ENCODE data around the gene EIF3J. TPM values are rescaled to one million over a fixed set of nuclear protein-coding genes. Genes with fewer than 3 reads are reported as not detected.

The EIF3J gene
- polyA plus RNA-seq, 1 donor from 2014 or later: 52.9 TPM

DNA sequence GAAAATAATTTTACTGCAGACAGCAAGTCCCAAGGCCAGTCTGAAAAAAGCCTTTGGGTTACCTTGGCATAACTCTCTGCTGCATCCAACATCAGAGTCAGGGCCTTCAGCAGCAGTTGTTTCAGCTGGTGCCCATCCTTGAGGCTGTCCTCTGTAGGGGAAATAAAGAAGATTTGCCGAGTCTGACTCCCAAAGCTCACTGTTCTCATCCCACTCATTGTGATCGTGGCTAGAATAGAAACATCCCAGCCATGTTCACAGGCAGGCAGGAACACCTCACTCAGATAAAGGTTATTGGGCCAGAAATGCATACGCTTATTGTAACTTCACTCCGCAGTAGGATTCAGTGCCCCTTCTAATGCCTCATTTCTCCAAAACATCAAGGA lies 29.2 kb downstream of the EIF3J start:
- H3K9me2 ChIP-seq (ENCODE audit: insufficient read depth, low read length): no peaks in the 10 kb centered on the region
- no peaks in the 10 kb centered on the region for H3F3A ChIP-seq (ENCODE audit: insufficient read depth, low read length, poor library complexity, severe bottlenecking)
- no peaks in the 10 kb centered on the region for H3K27me3 ChIP-seq (ENCODE audit: insufficient read depth, low read depth, low read length)
- no peak overlapping the region for H3K9ac ChIP-seq (ENCODE audit: low read length)
- TF ChIP-seq POLR2AphosphoS5 (IDR thresholded peaks at IDR 0.05) (no peak), MXI1 (conservative IDR thresholded peaks at IDR 0.05; ENCODE audit: poor library complexity, severe bottlenecking) (no peak), EZH2 (IDR thresholded peaks at IDR 0.05; ENCODE audit: borderline replicate concordance, insufficient read depth, low read length, poor library complexity, severe bottlenecking) (no peak), TAF1 (IDR thresholded peaks at IDR 0.05; ENCODE audit: low read depth) (no peak), EP300 (conservative IDR thresholded peaks at IDR 0.05; ENCODE audit: poor library complexity, severe bottlenecking) (no peak), SMC3 (conservative IDR thresholded peaks at IDR 0.05; ENCODE audit: poor library complexity) (no peak), RAD21 (conservative IDR thresholded peaks at IDR 0.05) (no peak)
- TF ChIP-seq, protein P1, sequence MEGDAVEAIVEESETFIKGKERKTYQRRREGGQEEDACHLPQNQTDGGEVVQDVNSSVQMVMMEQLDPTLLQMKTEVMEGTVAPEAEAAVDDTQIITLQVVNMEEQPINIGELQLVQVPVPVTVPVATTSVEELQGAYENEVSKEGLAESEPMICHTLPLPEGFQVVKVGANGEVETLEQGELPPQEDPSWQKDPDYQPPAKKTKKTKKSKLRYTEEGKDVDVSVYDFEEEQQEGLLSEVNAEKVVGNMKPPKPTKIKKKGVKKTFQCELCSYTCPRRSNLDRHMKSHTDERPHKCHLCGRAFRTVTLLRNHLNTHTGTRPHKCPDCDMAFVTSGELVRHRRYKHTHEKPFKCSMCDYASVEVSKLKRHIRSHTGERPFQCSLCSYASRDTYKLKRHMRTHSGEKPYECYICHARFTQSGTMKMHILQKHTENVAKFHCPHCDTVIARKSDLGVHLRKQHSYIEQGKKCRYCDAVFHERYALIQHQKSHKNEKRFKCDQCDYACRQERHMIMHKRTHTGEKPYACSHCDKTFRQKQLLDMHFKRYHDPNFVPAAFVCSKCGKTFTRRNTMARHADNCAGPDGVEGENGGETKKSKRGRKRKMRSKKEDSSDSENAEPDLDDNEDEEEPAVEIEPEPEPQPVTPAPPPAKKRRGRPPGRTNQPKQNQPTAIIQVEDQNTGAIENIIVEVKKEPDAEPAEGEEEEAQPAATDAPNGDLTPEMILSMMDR (IDR thresholded peaks at IDR 0.05; ENCODE audit: poor library complexity, severe bottlenecking): no peak
- TF ChIP-seq, protein P2, sequence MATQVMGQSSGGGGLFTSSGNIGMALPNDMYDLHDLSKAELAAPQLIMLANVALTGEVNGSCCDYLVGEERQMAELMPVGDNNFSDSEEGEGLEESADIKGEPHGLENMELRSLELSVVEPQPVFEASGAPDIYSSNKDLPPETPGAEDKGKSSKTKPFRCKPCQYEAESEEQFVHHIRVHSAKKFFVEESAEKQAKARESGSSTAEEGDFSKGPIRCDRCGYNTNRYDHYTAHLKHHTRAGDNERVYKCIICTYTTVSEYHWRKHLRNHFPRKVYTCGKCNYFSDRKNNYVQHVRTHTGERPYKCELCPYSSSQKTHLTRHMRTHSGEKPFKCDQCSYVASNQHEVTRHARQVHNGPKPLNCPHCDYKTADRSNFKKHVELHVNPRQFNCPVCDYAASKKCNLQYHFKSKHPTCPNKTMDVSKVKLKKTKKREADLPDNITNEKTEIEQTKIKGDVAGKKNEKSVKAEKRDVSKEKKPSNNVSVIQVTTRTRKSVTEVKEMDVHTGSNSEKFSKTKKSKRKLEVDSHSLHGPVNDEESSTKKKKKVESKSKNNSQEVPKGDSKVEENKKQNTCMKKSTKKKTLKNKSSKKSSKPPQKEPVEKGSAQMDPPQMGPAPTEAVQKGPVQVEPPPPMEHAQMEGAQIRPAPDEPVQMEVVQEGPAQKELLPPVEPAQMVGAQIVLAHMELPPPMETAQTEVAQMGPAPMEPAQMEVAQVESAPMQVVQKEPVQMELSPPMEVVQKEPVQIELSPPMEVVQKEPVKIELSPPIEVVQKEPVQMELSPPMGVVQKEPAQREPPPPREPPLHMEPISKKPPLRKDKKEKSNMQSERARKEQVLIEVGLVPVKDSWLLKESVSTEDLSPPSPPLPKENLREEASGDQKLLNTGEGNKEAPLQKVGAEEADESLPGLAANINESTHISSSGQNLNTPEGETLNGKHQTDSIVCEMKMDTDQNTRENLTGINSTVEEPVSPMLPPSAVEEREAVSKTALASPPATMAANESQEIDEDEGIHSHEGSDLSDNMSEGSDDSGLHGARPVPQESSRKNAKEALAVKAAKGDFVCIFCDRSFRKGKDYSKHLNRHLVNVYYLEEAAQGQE (IDR thresholded peaks at IDR 0.05; ENCODE audit: borderline replicate concordance): no peak
- H2AFZ ChIP-seq (ENCODE audit: low read depth, low read length): no peak overlapping the region
- H3K4me3 ChIP-seq (ENCODE audit: low read length): no peak overlapping the region
- no peak overlapping the region for H3K4me2 ChIP-seq (ENCODE audit: low read length)
- peaks cover 26% of the 10 kb centered on the region for H3K36me3 ChIP-seq (ENCODE audit: insufficient read depth, low read length)
- no peaks in the 10 kb centered on the region for H4K20me1 ChIP-seq (ENCODE audit: insufficient read depth)
- H3K9me3 ChIP-seq (ENCODE audit: low read length): peaks cover 16% of the 10 kb centered on the region
- H3K27ac ChIP-seq (ENCODE audit: low read length): no peak overlapping the region
- H3K79me2 ChIP-seq (replicated peaks; ENCODE audit: insufficient read depth, low read length): no peaks in the 10 kb centered on the region

DNA sequence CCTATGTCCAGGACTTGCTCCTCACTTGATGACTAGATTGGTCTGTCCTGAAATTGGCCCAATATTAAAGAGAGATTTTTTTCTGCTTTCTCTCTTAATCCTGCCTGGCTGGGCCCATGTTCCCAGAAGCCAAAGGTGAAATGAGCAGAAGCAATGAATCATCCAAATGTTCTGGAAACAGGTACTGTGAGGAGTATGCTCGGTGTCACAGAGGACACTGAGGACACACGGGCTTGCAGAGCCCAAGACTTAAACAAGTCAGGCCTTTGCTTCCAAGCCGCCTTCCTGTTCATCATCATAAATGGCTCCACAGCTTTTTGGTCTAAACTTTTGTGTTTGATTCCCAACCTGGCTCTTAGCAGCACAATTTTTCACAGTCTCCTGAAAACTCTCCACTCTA lies 31.4 kb downstream of the EIF3J start:
- TF ChIP-seq, protein P1 (IDR thresholded peaks at IDR 0.05; ENCODE audit: poor library complexity, severe bottlenecking): no peak
- TF ChIP-seq TAF1 (IDR thresholded peaks at IDR 0.05; ENCODE audit: low read depth) (no peak), SMC3 (conservative IDR thresholded peaks at IDR 0.05; ENCODE audit: poor library complexity) (no peak)
- no peak overlapping the region for H3K9ac ChIP-seq (ENCODE audit: low read length)
- no peaks in the 10 kb centered on the region for H3K79me2 ChIP-seq (replicated peaks; ENCODE audit: insufficient read depth, low read length)
- H3K9me2 ChIP-seq (ENCODE audit: insufficient read depth, low read length): no peaks in the 10 kb centered on the region
- H3K27ac ChIP-seq (ENCODE audit: low read length): no peak overlapping the region
- H3K4me3 ChIP-seq (ENCODE audit: low read length): no peak overlapping the region
- H3K4me2 ChIP-seq (ENCODE audit: low read length): no peak overlapping the region
- H3K36me3 ChIP-seq (ENCODE audit: insufficient read depth, low read length): peaks cover 26% of the 10 kb centered on the region
- H3K27me3 ChIP-seq (ENCODE audit: insufficient read depth, low read depth, low read length): no peaks in the 10 kb centered on the region
- no peaks in the 10 kb centered on the region for H4K20me1 ChIP-seq (ENCODE audit: insufficient read depth)
- H3K9me3 ChIP-seq (ENCODE audit: low read length): peaks cover 16% of the 10 kb centered on the region
- no peak overlapping the region for H2AFZ ChIP-seq (ENCODE audit: low read depth, low read length)
- no peaks in the 10 kb centered on the region for H3F3A ChIP-seq (ENCODE audit: insufficient read depth, low read length, poor library complexity, severe bottlenecking)
